Neuronal stem cell (in vitro differentiated cells): ENCODE data around the gene WNT16.

Source experiments
- DNase-seq: peaks from one replicate; pipeline ENCODE4 v3.0.0-alpha.2; 2013; ENCODE audit warnings: low spot score
- H2AFZ ChIP-seq: one replicate; pipeline ENCODE4 v1.6.1; 2013; ENCODE audit warnings: mild to moderate bottlenecking, low read length, inconsistent platforms
- H2AK5ac ChIP-seq: 2 replicates; pipeline ENCODE4 v1.6.1; 2013; ENCODE audit warnings: low read depth, mild to moderate bottlenecking, inconsistent platforms, low read length, moderate library complexity, mixed read lengths
- H2BK120ac ChIP-seq: 2 replicates; pipeline ENCODE4 v1.6.1; 2013; ENCODE audit warnings: low read depth, mild to moderate bottlenecking, inconsistent platforms, low read length, moderate library complexity, mixed read lengths
- H2BK12ac ChIP-seq: one replicate; pipeline ENCODE4 v1.6.1; 2013; ENCODE audit warnings: low read length, inconsistent platforms
- H2BK15ac ChIP-seq: 2 replicates; pipeline ENCODE4 v1.6.1; 2013; ENCODE audit warnings: mild to moderate bottlenecking, low read length, inconsistent platforms, mixed read lengths
- H2BK5ac ChIP-seq: one replicate; pipeline ENCODE4 v1.6.1; 2013; ENCODE audit warnings: inconsistent platforms, mild to moderate bottlenecking, low read length, moderate library complexity
- H3K14ac ChIP-seq: one replicate; pipeline ENCODE4 v1.6.1; 2013; ENCODE audit warnings: low read length, inconsistent platforms
- H3K18ac ChIP-seq: 2 replicates; pipeline ENCODE4 v1.6.1; 2013; ENCODE audit warnings: low read length, inconsistent platforms
- H3K23ac ChIP-seq: 2 replicates; pipeline ENCODE4 v1.6.1; 2013; ENCODE audit warnings: low read depth, mild to moderate bottlenecking, mixed read lengths, low read length, inconsistent platforms; ENCODE audit not compliant: poor library complexity
- H3K27ac ChIP-seq: replicated peaks from 3 replicates; pipeline ENCODE4 v1.5.1; 2013; ENCODE audit warnings: low read length, inconsistent platforms
- H3K27me3 ChIP-seq, 3 experiments: 2 replicates each; pipeline ENCODE4 v1.6.1; 2013; ENCODE audit warnings: low read length in 3 of 3, mild to moderate bottlenecking in 2 of 3, inconsistent platforms in 1 of 3, low read depth in 1 of 3, mixed read lengths in 1 of 3, moderate library complexity in 1 of 3; ENCODE audit not compliant: control insufficient read depth in 3 of 3, insufficient read depth in 3 of 3
- H3K36me3 ChIP-seq, 2 donors: replicated peaks in 1 of 2; 2 replicates each; pipeline ENCODE4 v1.6.1; 2013; ENCODE audit warnings: low read length in 2 of 2; ENCODE audit not compliant: control insufficient read depth in 2 of 2, insufficient read depth in 2 of 2
- H3K4ac ChIP-seq: 2 replicates; pipeline ENCODE4 v1.6.1; 2013; ENCODE audit warnings: inconsistent platforms, mild to moderate bottlenecking, low read length, moderate library complexity
- H3K4me1 ChIP-seq, 2 donors: 1 replicate in 1 of 2; 2 replicates in 1 of 2; pipeline ENCODE4 v1.6.1; 2013; ENCODE audit warnings: low read length in 2 of 2, low read depth in 1 of 2; ENCODE audit not compliant: control insufficient read depth in 2 of 2, insufficient read depth in 1 of 2
- H3K4me2 ChIP-seq: one replicate; pipeline ENCODE4 v1.6.1; 2013; ENCODE audit warnings: mild to moderate bottlenecking, low read length, inconsistent platforms; ENCODE audit not compliant: insufficient read depth, poor library complexity, severe bottlenecking
- H3K4me3 ChIP-seq, 2 donors: 2 replicates each; pipeline ENCODE4 v1.5.1; 2013; ENCODE audit warnings: low read length in 2 of 2, mild to moderate bottlenecking in 2 of 2, inconsistent platforms in 1 of 2, moderate library complexity in 1 of 2
- H3K79me1 ChIP-seq: one replicate; pipeline ENCODE4 v1.6.1; 2013; ENCODE audit warnings: low read depth, mild to moderate bottlenecking, inconsistent platforms, low read length, moderate library complexity
- H3K9ac ChIP-seq: one replicate; pipeline ENCODE4 v1.6.1; 2013; ENCODE audit warnings: mild to moderate bottlenecking, low read depth, low read length, inconsistent platforms; ENCODE audit not compliant: poor library complexity
- H3K9me3 ChIP-seq, 2 donors: replicated peaks in 1 of 2; 2 replicates each; pipeline versions ENCODE3 to v1.6.1; 2013; ENCODE audit warnings: low read length in 2 of 2, mild to moderate bottlenecking in 2 of 2, inconsistent platforms in 1 of 2, low read depth in 1 of 2, mixed read lengths in 1 of 2, moderate library complexity in 1 of 2; ENCODE audit not compliant: control insufficient read depth in 2 of 2, insufficient read depth in 1 of 2
- H4K8ac ChIP-seq: one replicate; pipeline ENCODE4 v1.6.1; 2013; ENCODE audit warnings: low read depth, mild to moderate bottlenecking, inconsistent platforms, low read length, moderate library complexity
- H4K91ac ChIP-seq: one replicate; pipeline ENCODE4 v1.6.1; 2013; ENCODE audit warnings: low read length, low read depth, mild to moderate bottlenecking, inconsistent platforms; ENCODE audit not compliant: poor library complexity
- WGBS, 2 donors: extraction: QIAGEN DNeasy Blood & Tissue Kit; methylation state at CpG; one replicate each; pipeline ENCODE4 v1.1.7; 2013; ENCODE audit warnings: missing lambda C conversion rate in 2 of 2, mixed read lengths in 1 of 2; ENCODE audit not compliant: insufficient read length in 2 of 2, insufficient replicate concordance in 1 of 2; ENCODE audit errors: extremely low coverage in 2 of 2; 5-methylcytosine and 5-hydroxymethylcytosine counted together

WNT16 gene

GRCh38 chr7:121341933-121342332 lies 13.1 kb downstream of the WNT16 start:
- Histone ChIP-seq H4K91ac (no peak overlapping the region), H3K4me2 (no peak overlapping the region), H2BK5ac (no peak overlapping the region), H2BK120ac (no peak overlapping the region), H3K14ac (no peak overlapping the region), H3K36me3 (peaks cover 2 to 6% of the 10 kb centered on the region in 2 donors), H3K9me3 (no peaks in the 10 kb centered on the region), H3K27ac (no peak overlapping the region), H3K9ac (no peak overlapping the region), H3K18ac (no peak overlapping the region), H3K4me1 (no peaks in the 10 kb centered on the region), H4K8ac (no peak overlapping the region), H3K23ac (no peak overlapping the region), H2AK5ac (no peak overlapping the region), H3K4me3 (no peak overlapping the region), H2BK12ac (no peak overlapping the region), H3K79me1 (no peaks in the 10 kb centered on the region), H3K4ac (no peak overlapping the region), H2AFZ (no peak overlapping the region), H3K27me3 (no peaks in the 10 kb centered on the region), H2BK15ac (no peak overlapping the region)
- no peak for DNase-seq

GRCh38 chr7:121342631-121343030 lies 13.8 kb downstream of the WNT16 start:
- WGBS, 2 donors, result no CpG with 5 or more reads among the region's 4 CpGs

GRCh38 chr7:121343302-121343701 lies 14.5 kb downstream of the WNT16 start:
- no peak overlapping the region for H2BK12ac ChIP-seq
- no peak overlapping the region for H4K91ac ChIP-seq
- no peak overlapping the region for H3K27ac ChIP-seq
- H3K4me1 ChIP-seq, result peaks cover 0 to 1% of the 10 kb centered on the region in 2 donors
- no peak for DNase-seq
- no peak overlapping the region for H2AK5ac ChIP-seq
- H3K36me3 ChIP-seq, result peaks cover 2 to 11% of the 10 kb centered on the region in 2 donors
- no peak overlapping the region for H3K14ac ChIP-seq
- H3K4me3 ChIP-seq, result no peak overlapping the region
- H3K18ac ChIP-seq, result no peak overlapping the region
- H3K23ac ChIP-seq, result no peak overlapping the region
- H3K9me3 ChIP-seq, result no peaks in the 10 kb centered on the region
- no peaks in the 10 kb centered on the region for H3K79me1 ChIP-seq
- no peak overlapping the region for H3K9ac ChIP-seq
- H2BK5ac ChIP-seq, result no peak overlapping the region
- H2BK120ac ChIP-seq, result no peak overlapping the region
- no peak overlapping the region for H4K8ac ChIP-seq
- H2BK15ac ChIP-seq, result no peak overlapping the region
- H3K27me3 ChIP-seq, result no peaks in the 10 kb centered on the region
- no peak overlapping the region for H3K4ac ChIP-seq
- H2AFZ ChIP-seq, result no peak overlapping the region
- WGBS, 2 donors, result no CpG with 5 or more reads among the region's 3 CpGs
- no peak overlapping the region for H3K4me2 ChIP-seq

More at GRCh38 chr7:121342631-121343030, 13.8 kb downstream of the WNT16 start:
- no peak overlapping the region for H4K91ac ChIP-seq
- no peak overlapping the region for H2BK120ac ChIP-seq
- H3K9me3 ChIP-seq, result no peaks in the 10 kb centered on the region
- no peak overlapping the region for H3K4me2 ChIP-seq
- H3K9ac ChIP-seq, result no peak overlapping the region
- H2BK15ac ChIP-seq, result no peak overlapping the region
- no peak overlapping the region for H3K4ac ChIP-seq
- peaks cover 0 to 1% of the 10 kb centered on the region in 2 donors for H3K4me1 ChIP-seq
- no peak overlapping the region for H3K23ac ChIP-seq
- no peaks in the 10 kb centered on the region for H3K79me1 ChIP-seq
- no peak overlapping the region for H2BK12ac ChIP-seq
- no peak overlapping the region for H3K14ac ChIP-seq
- no peaks in the 10 kb centered on the region for H3K27me3 ChIP-seq
- peaks cover 2 to 11% of the 10 kb centered on the region in 2 donors for H3K36me3 ChIP-seq
- H3K18ac ChIP-seq, result no peak overlapping the region
- no peak overlapping the region for H3K27ac ChIP-seq
- no peak overlapping the region for H4K8ac ChIP-seq
- H3K4me3 ChIP-seq, result no peak overlapping the region
- no peak overlapping the region for H2AK5ac ChIP-seq
- no peak overlapping the region for H2AFZ ChIP-seq
- DNase-seq, result no peak
- H2BK5ac ChIP-seq, result no peak overlapping the region

- Histone ChIP-seq H3K4me3 (no peak overlapping the region), H3K18ac (no peak overlapping the region), H3K36me3 (peaks cover 2 to 11% of the 10 kb centered on the region in 2 donors), H2BK15ac (no peak overlapping the region), H3K27me3 (no peaks in the 10 kb centered on the region), H3K4me1 (peaks cover 0 to 1% of the 10 kb centered on the region in 2 donors), H3K14ac (no peak overlapping the region), H3K23ac (no peak overlapping the region), H2BK12ac (no peak overlapping the region), H3K4me2 (no peak overlapping the region), H3K9me3 (no peaks in the 10 kb centered on the region), H3K9ac (no peak overlapping the region), H2AFZ (no peak overlapping the region), H2BK120ac (no peak overlapping the region), H3K79me1 (no peaks in the 10 kb centered on the region), H3K4ac (no peak overlapping the region), H4K8ac (no peak overlapping the region), H4K91ac (no peak overlapping the region), H2BK5ac (no peak overlapping the region), H3K27ac (no peak overlapping the region), H2AK5ac (no peak overlapping the region)
- no peak for DNase-seq
- WGBS, 2 donors, result no CpG with 5 or more reads among the region's 2 CpGs
These were observed 15.3 kb downstream of the WNT16 start for GRCh38 chr7:121344093-121344492.
